Thyroid gland (tissue), 4 donors: ENCODE measurements around the gene STK36. TPM values are rescaled to one million over a fixed set of nuclear protein-coding genes. Genes with fewer than 3 reads are reported as not detected.
A peak's percentile ranks its signal among the peaks of the same experiment; 100 is the strongest.

Experiments used
- DNase-seq, 2 donors: peaks; one replicate each; pipeline ENCODE4 v3.0.0-alpha.2; 2019
- H3K27ac ChIP-seq, 3 donors: fragments of 200-600 bp; sonication (generic); 1 replicate in 2 of 3; 2 replicates in 1 of 3; pipeline ENCODE4 v1.5.1; 2016 to 2019; ENCODE audit warnings: mild to moderate bottlenecking in 1 of 3, moderate library complexity in 1 of 3
- H3K27me3 ChIP-seq: fragments of 200-600 bp; sonication (generic); one replicate; pipeline ENCODE4 v1.5.1; 2019
- H3K36me3 ChIP-seq, 2 donors: fragments of 200-600 bp; sonication (generic); one replicate each; pipeline ENCODE4 v1.5.1; 2016 to 2019
- H3K4me1 ChIP-seq, 2 donors: fragments of 200-600 bp; sonication (generic); one replicate each; pipeline ENCODE4 v1.5.1; 2017 to 2019
- H3K4me3 ChIP-seq, 3 donors: fragments of 200-600 bp; sonication (generic); replicated peaks in 1 of 3; 1 replicate in 2 of 3; 2 replicates in 1 of 3; pipeline ENCODE4 v1.5.1; 2016; ENCODE audit warnings: mild to moderate bottlenecking in 1 of 3
- H3K9me3 ChIP-seq: fragments of 200-600 bp; sonication (generic); one replicate; pipeline ENCODE4 v1.5.1; 2017
- POLR2A ChIP-seq, 2 donors: fragments of 450-650 bp; IDR thresholded peaks; one replicate each; pipeline ENCODE4 v1.6.1; 2017; ENCODE audit warnings: antibody characterized with exemption in 2 of 2, mild to moderate bottlenecking in 2 of 2, moderate library complexity in 1 of 2
- WGBS, 2 donors: methylation state at CpG; one replicate each; pipeline ENCODE4 v1.1.5; 2017; 5-methylcytosine and 5-hydroxymethylcytosine counted together
- intact Hi-C: fragments of 100-400 bp; cut with DNase I; formaldehyde crosslinking; loops from one replicate; pipeline ENCODE4 v1.15.1; 2023
- total RNA-seq, 4 donors: library from RNA; depleted of rRNA; stranded (reverse); fragments of >200 nt; gene quantifications; one replicate each; pipeline ENCODE4 v1.2.3, GENCODE V29; 2016
- TF ChIP-seq, protein P1 (sequence below), 6 experiments: fragments of 200-600 bp in 3 of 6; fragments of 450-650 bp in 3 of 6; sonication (generic) in 3 of 6; IDR thresholded peaks; one replicate each; pipeline ENCODE4 v1.5.1; 2016 to 2019; ENCODE audit warnings: antibody characterized with exemption in 6 of 6, mild to moderate bottlenecking in 2 of 6, inconsistent platforms in 1 of 6, moderate library complexity in 1 of 6

The STK36 gene
- total RNA-seq, 4 donors from 2014 or later, result 50.9 to 82.3 (median 64.0) TPM

- Histone ChIP-seq H3K4me3 (peak overlapping the region in 2 of 3 donors; percentile 77 to 85), H3K9me3 (no peaks in the 10 kb centered on the region), H3K36me3 (peaks cover 39 to 44% of the 10 kb centered on the region in 2 donors), H3K4me1 (peaks cover 6 to 15% of the 10 kb centered on the region in 2 donors), H3K27me3 (no peaks in the 10 kb centered on the region), H3K27ac (no peak overlapping the region)
- DNase-seq, result no peak
- 11 to 15% methylated on average over 8 of the region's 8 CpGs for whole genome bisulfite sequencing, 2 donors
- intact Hi-C loops, result loop anchor here (10.0 kb wide), 1 partner anchor 255 kb away; no protein-coding TSS in a partner anchor
- TF ChIP-seq, protein P1, sequence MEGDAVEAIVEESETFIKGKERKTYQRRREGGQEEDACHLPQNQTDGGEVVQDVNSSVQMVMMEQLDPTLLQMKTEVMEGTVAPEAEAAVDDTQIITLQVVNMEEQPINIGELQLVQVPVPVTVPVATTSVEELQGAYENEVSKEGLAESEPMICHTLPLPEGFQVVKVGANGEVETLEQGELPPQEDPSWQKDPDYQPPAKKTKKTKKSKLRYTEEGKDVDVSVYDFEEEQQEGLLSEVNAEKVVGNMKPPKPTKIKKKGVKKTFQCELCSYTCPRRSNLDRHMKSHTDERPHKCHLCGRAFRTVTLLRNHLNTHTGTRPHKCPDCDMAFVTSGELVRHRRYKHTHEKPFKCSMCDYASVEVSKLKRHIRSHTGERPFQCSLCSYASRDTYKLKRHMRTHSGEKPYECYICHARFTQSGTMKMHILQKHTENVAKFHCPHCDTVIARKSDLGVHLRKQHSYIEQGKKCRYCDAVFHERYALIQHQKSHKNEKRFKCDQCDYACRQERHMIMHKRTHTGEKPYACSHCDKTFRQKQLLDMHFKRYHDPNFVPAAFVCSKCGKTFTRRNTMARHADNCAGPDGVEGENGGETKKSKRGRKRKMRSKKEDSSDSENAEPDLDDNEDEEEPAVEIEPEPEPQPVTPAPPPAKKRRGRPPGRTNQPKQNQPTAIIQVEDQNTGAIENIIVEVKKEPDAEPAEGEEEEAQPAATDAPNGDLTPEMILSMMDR (IDR thresholded peaks at IDR 0.05), result no peak
- TF ChIP-seq POLR2A (IDR thresholded peaks at IDR 0.05), result no peak
Measured at GRCh38 chr2:218659988-218660358, 11.9 kb upstream of the STK36 start.

GRCh38 chr2:218662377-218662776, 9.5 kb upstream of the STK36 start:
- H3K27ac ChIP-seq, result no peak overlapping the region
- H3K4me1 ChIP-seq, result peaks cover 6 to 15% of the 10 kb centered on the region in 2 donors
- H3K4me3 ChIP-seq, result no peak overlapping the region
- 92 to 93% methylated on average over 7 of the region's 7 CpGs for WGBS, 2 donors
- no peak for DNase-seq
- H3K27me3 ChIP-seq, result no peaks in the 10 kb centered on the region
- TF ChIP-seq, protein P1 (IDR thresholded peaks at IDR 0.05), result no peak
- TF ChIP-seq POLR2A (IDR thresholded peaks at IDR 0.05), result no peak
- H3K36me3 ChIP-seq, result peaks cover 44 to 51% of the 10 kb centered on the region in 2 donors
- intact Hi-C loops, result no loop called here
- H3K9me3 ChIP-seq, result no peaks in the 10 kb centered on the region

DNA sequence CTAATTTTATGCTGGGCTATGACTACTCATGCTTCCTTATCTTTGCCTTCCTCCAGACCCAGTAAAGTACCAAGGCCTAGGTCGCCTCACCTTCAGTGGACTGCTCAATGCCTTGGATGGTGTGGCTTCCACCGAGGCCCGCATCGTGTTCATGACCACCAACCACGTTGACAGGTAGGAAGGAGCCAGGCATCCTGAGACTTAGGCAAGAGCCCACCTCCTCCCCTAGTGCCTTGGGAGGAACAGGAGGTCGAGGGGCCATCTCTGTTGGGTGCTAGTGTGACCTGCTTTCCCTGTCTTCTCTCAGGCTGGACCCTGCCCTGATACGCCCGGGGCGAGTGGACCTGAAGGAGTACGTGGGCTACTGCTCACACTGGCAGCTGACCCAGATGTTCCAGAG, 9.1 kb upstream of the STK36 start:
- H3K4me3 ChIP-seq, result no peak overlapping the region
- H3K9me3 ChIP-seq, result no peaks in the 10 kb centered on the region
- peaks cover 48 to 56% of the 10 kb centered on the region in 2 donors for H3K36me3 ChIP-seq
- no peak overlapping the region for H3K27ac ChIP-seq
- DNase-seq, result no peak
- H3K27me3 ChIP-seq, result no peaks in the 10 kb centered on the region
- peaks cover 6 to 15% of the 10 kb centered on the region in 2 donors for H3K4me1 ChIP-seq
- WGBS, 2 donors, result 86 to 93% methylated on average over 1 to 10 of the region's 10 CpGs
- TF ChIP-seq POLR2A (IDR thresholded peaks at IDR 0.05), result no peak
- TF ChIP-seq, protein P1 (IDR thresholded peaks at IDR 0.05), result no peak
- intact Hi-C loops, result no loop called here

DNA sequence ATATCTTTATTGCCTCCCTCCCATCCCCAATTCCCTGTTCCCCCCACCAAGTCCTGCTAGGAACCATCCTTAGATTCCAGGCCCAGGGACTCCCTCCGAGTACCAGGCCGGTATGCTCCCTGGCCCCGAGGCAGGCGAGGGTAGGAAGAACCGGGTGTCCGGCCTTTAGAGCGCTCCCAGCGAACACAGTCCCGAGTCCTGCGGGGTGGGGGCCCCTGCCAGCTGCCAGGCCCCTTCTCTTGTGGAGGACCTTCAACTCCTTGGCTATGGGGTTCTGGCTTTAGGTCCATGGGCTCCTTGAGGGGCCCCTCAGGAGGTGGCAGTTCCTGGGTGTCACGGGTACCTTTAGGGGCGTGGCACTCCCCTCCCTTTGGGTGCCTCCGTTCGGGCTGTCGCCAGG, 8.0 kb upstream of the STK36 start:
- TF ChIP-seq, protein P1 (IDR thresholded peaks at IDR 0.05), result no peak
- TF ChIP-seq POLR2A (IDR thresholded peaks at IDR 0.05), result no peak
- H3K4me3 ChIP-seq, result no peak overlapping the region
- no peak overlapping the region for H3K27ac ChIP-seq
- intact Hi-C loops, result no loop called here
- no peaks in the 10 kb centered on the region for H3K9me3 ChIP-seq
- H3K4me1 ChIP-seq, result peaks cover 0 to 6% of the 10 kb centered on the region in 2 donors
- H3K36me3 ChIP-seq, result peaks cover 51 to 59% of the 10 kb centered on the region in 2 donors
- no peaks in the 10 kb centered on the region for H3K27me3 ChIP-seq
- 95 to 96% methylated on average over 8 to 9 of the region's 15 CpGs for WGBS, 2 donors
- DNase-seq, result no peak

DNA sequence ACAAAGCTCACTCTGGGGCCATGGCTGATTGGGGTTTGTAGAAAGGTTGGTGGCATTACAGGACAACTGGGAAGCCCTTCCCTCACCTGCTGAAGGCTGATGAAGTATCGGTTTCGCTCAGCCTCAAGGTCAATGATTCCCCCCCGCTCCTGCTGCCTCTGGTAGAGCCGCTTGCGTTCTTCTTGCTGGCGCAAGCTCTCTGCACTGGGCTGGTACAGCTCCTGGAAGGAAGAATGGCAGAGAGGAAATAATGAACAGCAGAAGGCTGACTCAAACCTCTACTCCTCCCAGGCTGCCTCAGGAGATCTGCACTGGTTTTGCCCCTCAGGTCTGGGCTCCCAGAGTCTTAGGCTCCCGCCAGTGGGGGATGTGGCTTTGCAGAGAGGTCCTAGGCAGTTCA, 7.2 kb upstream of the STK36 start:
- 95 to 100% methylated on average over 7 of the region's 7 CpGs for WGBS, 2 donors
- intact Hi-C loops, result no loop called here
- Histone ChIP-seq H3K36me3 (peaks cover 51 to 59% of the 10 kb centered on the region in 2 donors), H3K27me3 (no peaks in the 10 kb centered on the region), H3K27ac (no peak overlapping the region), H3K9me3 (no peaks in the 10 kb centered on the region), H3K4me1 (peaks cover 0 to 6% of the 10 kb centered on the region in 2 donors), H3K4me3 (no peak overlapping the region)
- TF ChIP-seq, protein P1 (IDR thresholded peaks at IDR 0.05), result no peak
- no peak for TF ChIP-seq POLR2A (IDR thresholded peaks at IDR 0.05)
- DNase-seq, result no peak
